ENCODE results near the gene ABI1. TPM values are rescaled to one million over a fixed set of nuclear protein-coding genes. Genes with fewer than 3 reads are reported as not detected.

The ABI1 gene
- total RNA-seq, 1 experiment from 2014 or later = 36.9 TPM

- Histone ChIP-seq H3K79me1 (ENCODE audit: insufficient read depth, low read depth, low read length, poor library complexity, severe bottlenecking) (no peaks in the 10 kb centered on the region), H3K4me1 (ENCODE audit: insufficient read depth, low read length) (no peaks in the 10 kb centered on the region), H4K5ac (ENCODE audit: insufficient read length, low read depth, low read length) (no peak overlapping the region), H3K27me3 (ENCODE audit: insufficient read depth, low read length) (no peaks in the 10 kb centered on the region), H2BK20ac (ENCODE audit: low read depth, low read length, poor library complexity, severe bottlenecking) (no peak overlapping the region), H2BK5ac (ENCODE audit: insufficient read length, low read length) (no peak overlapping the region), H3K4me2 (ENCODE audit: insufficient read depth, insufficient read length, low read length) (no peak overlapping the region), H3K9me3 (ENCODE audit: control insufficient read depth, low read depth, low read length) (no peaks in the 10 kb centered on the region), H3K79me2 (ENCODE audit: insufficient read depth, low read length) (peaks cover 2% of the 10 kb centered on the region; the same call in 1 of the 2 replicates), H2BK120ac (ENCODE audit: low read depth, low read length, poor library complexity, severe bottlenecking) (no peak overlapping the region), H3K4ac (ENCODE audit: low read depth, low read length) (no peak overlapping the region), H3K9ac (ENCODE audit: extremely low read depth, insufficient read length, low read length) (no peak overlapping the region), H3K23ac (ENCODE audit: insufficient read length, low read depth, low read length) (no peak overlapping the region), H2AFZ (ENCODE audit: low read length) (no peak overlapping the region), H2BK12ac (ENCODE audit: insufficient read length, low read depth, low read length) (no peak overlapping the region), H3K18ac (ENCODE audit: insufficient read length, low read depth, low read length) (no peak overlapping the region), H3K14ac (ENCODE audit: insufficient read depth, low read length) (no peak overlapping the region), H2BK15ac (ENCODE audit: low read depth, low read length) (no peak overlapping the region), H3T11ph (ENCODE audit: low read length) (no peak overlapping the region), H2AK5ac (ENCODE audit: insufficient read length, low read length) (no peak overlapping the region), H4K91ac (ENCODE audit: insufficient read length, low read depth, low read length) (no peak overlapping the region), H4K20me1 (ENCODE audit: control insufficient read depth, insufficient read depth, insufficient read length) (no peaks in the 10 kb centered on the region), H3K23me2 (ENCODE audit: insufficient read length, low read depth, low read length, poor library complexity, severe bottlenecking) (no peaks in the 10 kb centered on the region), H3K27ac (ENCODE audit: insufficient read length, low read depth, low read length) (no peak overlapping the region), H3K56ac (ENCODE audit: insufficient read length, low read depth, low read length) (no peak overlapping the region), H4K8ac (replicated peaks; ENCODE audit: insufficient read length, low read depth, low read length) (no peak overlapping the region)
- no peak for DNase-seq
- TF ChIP-seq CTCF (conservative IDR thresholded peaks at IDR 0.05) = no peak
- H3K36me3 Mint-ChIP-seq (ENCODE audit: insufficient read depth in 1 of 3, low read depth in 3 of 3) = peaks cover 0 to 4% (median 2%) of the 10 kb centered on the region in 3 experiments; a peak in 2 of 7 replicates
- H3K4me3 Mint-ChIP-seq = no peak overlapping the region
- H3K27ac Mint-ChIP-seq = no peak overlapping the region
- no peaks in the 10 kb centered on the region for H3K4me1 Mint-ChIP-seq
- H3K27me3 Mint-ChIP-seq (ENCODE audit: low read depth) = no peaks in the 10 kb centered on the region
- WGBS (ENCODE audit: extremely low coverage, insufficient read length, low lambda C conversion rate) = no CpG with 5 or more reads among the region's 2 CpGs
- no peaks in the 10 kb centered on the region for H3K9me3 Mint-ChIP-seq
Measured at GRCh38 chr10:26815500-26815899, 45.3 kb downstream of the ABI1 start.

All from H9 (cell line).